ENCODE data around the gene SNAP23.

- TF ChIP-seq RARB (CRISPR knock-in tag; IDR thresholded peaks at IDR 0.05), result no peak
- TF ChIP-seq ESRRG (CRISPR knock-in tag; IDR thresholded peaks at IDR 0.05), result no peak
- no peak for TF ChIP-seq TCF4 (CRISPR knock-in tag; IDR thresholded peaks at IDR 0.05; ENCODE audit: borderline replicate concordance)
- TF ChIP-seq ISL1 (CRISPR knock-in tag; IDR thresholded peaks at IDR 0.05), result no peak
- no peak for TF ChIP-seq TOX (CRISPR knock-in tag; IDR thresholded peaks at IDR 0.05; ENCODE audit: borderline replicate concordance)
- no peak for TF ChIP-seq ZNF565 (CRISPR knock-in tag; conservative IDR thresholded peaks at IDR 0.05; ENCODE audit: low read depth)
- TF ChIP-seq CREB5 (CRISPR knock-in tag; IDR thresholded peaks at IDR 0.05; ENCODE audit: low read depth), result no peak
- TF ChIP-seq BACH2 (CRISPR knock-in tag; IDR thresholded peaks at IDR 0.05; ENCODE audit: borderline replicate concordance), result no peak
- TF ChIP-seq ZC3H10 (CRISPR knock-in tag; IDR thresholded peaks at IDR 0.05), result no peak
- no peak for TF ChIP-seq POU6F1 (CRISPR knock-in tag; IDR thresholded peaks at IDR 0.05; ENCODE audit: borderline replicate concordance, low read depth)
- TF ChIP-seq PPARA (CRISPR knock-in tag; IDR thresholded peaks at IDR 0.05; ENCODE audit: borderline replicate concordance), result no peak
These were observed 34.2 kb upstream of the SNAP23 start for GRCh38 chr15:42461261-42461660.

Measured in SK-N-SH treated with all-trans-retinoic acid at 6 μM for 48 hours (cell line).